Stimulated activated CD4-positive, alpha-beta T cell treated with anti-CD3 and anti-CD28 coated beads, Interleukin-1b, Interleukin-23, amount 100 ng/mL, for 24 hours (primary cell): ENCODE data around the gene TDRD12.
"Not testable (repeated sequence)": the region's sequence is repeated elsewhere in the genome, so short reads cannot be mapped to it uniquely, and the experiment has no call there.

Experiments
- DNase-seq, 4 experiments: peaks; one replicate each; pipeline ENCODE4 v3.0.0-alpha.2; 2020; ENCODE audit warnings: low read depth in 4 of 4, low spot score in 1 of 4

The TDRD12 gene

GRCh38 chr19:32865326-32865725, 145.8 kb downstream of the TDRD12 start:
- no peak for DNase-seq

GRCh38 chr19:32866061-32866460, 146.5 kb downstream of the TDRD12 start:
- DNase-seq = no peak

DNA sequence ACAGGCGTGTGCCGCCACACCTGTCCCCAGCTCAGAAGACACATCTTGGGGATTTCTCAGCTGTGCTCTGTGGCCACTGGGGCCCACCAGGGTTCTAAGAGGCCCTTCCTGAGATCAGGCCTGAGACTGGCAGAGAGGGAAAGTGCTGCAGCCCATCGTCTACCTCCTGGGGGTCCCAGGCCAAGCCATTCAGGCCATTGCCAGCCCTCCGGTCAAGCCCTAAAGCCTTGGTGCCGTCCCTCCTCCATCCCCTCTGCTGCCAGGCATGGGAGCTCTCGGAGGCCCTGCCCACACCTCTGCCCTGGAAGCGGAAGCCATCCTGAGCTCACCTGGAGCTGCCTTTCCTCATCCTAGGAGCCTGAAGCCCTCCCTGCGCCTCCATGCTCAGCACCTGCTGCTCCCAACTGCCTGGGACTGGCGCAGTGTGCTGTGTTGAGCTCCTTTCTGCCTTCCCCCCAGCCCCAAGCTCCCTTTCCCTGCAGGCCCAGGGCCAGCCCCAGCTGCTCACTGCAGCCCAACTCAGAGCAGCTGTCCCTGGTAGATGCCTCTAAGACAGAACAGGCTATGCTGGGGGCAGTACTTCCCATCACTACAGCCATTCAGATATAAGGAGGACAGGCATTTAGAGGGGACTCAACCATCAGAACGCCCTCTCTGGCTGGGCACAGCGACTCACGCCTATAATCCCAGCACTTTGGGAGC, 147.1 kb downstream of the TDRD12 start:
- DNase-seq = no peak

DNA sequence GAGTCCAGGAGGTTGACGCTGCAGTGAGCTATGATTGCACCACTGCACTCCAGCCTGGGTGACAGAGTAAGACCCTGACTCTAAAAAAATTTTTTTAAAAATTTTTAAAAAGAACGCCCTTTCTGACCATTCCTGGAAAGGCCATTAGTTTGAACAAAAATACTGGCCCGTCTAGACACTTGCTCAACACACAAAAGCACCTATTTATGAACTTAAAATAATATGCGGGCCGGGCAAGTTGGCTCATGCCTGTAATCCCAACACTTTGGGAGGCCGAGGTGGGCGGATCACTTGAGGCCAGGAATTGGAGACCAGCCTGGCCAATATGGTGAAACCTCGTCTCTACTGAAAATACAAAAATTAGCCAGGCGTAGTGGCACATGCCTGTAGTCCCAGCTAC, 147.9 kb downstream of the TDRD12 start:
- DNase-seq = not testable (repeated sequence)

DNA sequence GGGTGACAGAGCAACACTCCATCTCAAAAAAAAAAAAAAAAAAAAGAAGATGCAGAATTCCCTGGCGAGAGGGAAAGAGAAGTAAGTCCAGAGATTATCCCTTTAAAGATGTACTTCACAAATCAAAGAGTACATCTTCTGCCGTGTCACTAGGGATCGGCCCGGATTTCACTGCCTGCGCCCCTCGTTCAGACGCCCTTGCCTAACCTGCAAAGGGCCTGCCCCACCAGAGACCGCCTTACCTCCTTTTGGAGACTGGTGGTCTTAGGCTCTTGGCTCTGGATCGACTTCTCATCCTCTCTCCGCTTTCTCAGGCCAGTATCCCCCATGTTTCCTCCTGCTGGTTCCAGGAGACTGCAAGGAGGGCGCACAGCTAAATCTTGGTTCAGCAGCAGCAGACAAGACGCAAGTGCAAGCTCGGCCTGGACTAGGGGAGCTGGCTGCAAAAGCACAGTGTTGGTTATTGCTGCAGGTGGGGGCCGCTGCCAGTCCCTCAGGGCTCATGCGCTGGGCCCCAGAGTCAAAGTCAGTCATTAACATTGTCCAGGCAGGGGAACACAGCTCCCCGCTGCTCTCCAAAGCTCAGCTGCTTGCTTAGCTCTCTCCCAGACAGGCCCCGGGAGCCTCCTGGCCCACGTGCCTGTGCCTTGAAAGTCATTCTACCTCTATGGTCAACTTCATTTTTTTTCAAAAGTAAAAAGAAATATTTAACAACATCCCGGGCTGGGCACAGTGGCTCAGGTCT, 148.8 kb downstream of the TDRD12 start:
- DNase-seq = no peak

- DNase-seq = no peak
Measured at GRCh38 chr19:32869369-32869965, 149.9 kb downstream of the TDRD12 start, which contains the start of gene SLC7A9. TSS of gene SLC7A9 (minus strand) at chr19:32869767. CDS start at chr19:32868534, 1,233 bp downstream.

DNA sequence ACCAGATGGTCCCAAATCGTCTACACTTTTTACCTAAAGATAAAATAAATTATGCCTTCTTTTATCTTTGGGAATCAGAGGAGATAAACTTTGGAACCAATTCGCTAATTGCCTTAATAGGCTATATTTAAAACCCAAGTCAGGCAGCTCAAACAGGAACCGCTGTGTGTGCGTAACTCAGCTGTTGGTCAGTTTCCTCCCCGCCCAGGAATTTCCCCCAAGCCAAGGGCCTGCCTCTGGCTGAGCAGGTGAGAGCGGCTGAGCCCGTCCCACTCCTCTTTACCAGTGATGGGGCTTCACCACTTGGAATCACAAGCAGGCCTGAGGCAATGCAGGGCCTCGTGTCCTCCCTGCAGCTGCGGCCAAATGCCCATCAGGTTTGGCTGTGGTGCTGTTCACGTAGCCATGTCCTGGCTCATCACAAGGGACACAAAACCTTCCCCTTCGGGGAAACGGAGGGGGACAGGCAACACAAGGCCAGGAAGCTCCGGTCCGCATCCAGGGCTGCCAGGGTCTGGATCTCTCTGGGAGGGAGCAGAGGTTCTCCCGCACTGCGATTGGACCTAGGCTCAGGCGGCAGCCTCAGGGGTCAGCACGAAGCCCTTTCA, 150.5 kb downstream of the TDRD12 start:
- no peak for DNase-seq

GRCh38 chr19:32870981-32871451, 151.4 kb downstream of the TDRD12 start:
- no peak for DNase-seq

GRCh38 chr19:32872391-32872790, 152.8 kb downstream of the TDRD12 start:
- DNase-seq = no peak

DNA sequence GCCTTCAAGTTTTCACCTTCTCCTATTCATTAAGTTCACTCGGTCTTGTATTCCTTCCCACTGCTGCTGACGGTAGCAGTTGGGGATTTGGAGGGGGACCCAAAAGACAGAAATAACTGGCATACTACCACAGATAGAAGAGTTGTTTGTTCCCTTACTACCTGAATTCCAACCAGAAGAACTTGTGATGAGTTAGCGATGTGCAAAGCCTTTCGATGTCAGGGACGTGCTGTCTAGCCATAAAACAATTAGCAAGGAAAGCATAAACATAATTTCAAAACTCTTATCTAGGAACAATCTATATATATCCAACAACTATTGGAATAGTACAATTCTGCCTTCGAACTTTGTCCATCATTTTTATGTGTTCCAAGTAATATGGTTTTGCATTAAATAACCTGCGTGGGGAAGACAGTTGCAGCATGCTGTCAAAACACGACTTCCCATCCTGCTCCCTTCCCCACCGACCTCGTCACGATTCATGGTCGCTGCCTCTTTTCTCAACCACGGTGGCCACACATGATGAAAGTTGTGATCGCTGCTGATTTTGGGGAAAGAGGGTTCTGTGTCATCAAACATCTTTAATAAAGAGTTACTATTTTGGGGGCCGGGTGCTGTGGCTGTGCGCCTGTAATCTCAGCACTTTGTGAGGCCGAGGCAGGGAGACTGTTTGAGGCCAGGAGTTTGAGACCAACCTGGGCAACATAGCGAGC, 153.8 kb downstream of the TDRD12 start:
- peak in 1 of 4 experiments; percentile 5 for DNase-seq

DNA sequence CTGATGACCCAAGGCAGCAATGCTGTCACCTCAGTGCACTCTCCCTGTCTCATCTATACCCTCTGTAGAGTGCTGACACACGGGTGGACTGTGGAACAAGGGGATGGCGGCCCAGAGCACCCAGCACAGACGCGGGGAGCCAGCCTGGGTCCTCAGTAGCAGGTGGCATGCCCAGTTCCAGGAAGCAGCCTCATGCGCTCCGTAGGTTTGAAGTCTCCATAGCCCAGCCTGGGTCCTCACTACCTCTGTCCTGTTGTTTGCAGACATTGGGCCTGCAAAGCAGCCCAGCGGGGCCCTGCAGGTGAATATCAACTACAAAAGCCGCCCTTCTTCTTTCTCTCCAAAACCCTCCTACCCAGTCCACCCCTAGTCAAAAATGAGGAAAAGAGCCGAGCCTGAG, 155.0 kb downstream of the TDRD12 start:
- DNase-seq = no peak

GRCh38 chr19:32875428-32875827, 155.9 kb downstream of the TDRD12 start:
- no peak for DNase-seq

- no peak for DNase-seq
Measured at GRCh38 chr19:32876236-32876918, 156.8 kb downstream of the TDRD12 start.

DNA sequence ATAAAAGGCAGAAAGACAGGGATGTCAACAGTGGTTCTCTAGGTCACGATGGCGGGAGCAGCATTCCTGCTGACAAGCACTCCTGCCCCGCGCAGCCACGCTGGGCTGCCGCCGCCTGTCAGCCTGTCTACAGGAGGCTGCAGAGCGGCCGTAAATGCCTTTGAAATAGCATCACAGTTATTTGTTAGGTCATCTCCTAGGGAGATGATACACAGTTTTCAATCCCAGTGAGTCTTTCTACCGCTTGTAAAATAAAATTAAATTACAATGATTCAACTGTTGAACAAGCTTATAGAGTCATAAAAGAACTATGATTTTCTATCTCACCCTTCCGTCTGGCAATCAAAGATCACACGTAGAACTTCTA, 157.3 kb downstream of the TDRD12 start:
- no peak for DNase-seq
